Measurements from ENCODE around the gene PUM1.

Gene PUM1

GRCh38 chr1:30929135-30929889, 136.2 kb downstream of the PUM1 start:
- Histone ChIP-seq H3K4me2 (ENCODE audit: low read length) (no peak overlapping the region), H3K4me3 (ENCODE audit: low read length) (no peak overlapping the region), H3K36me3 (ENCODE audit: control insufficient read depth, low read length) (peaks cover 32% of the 10 kb centered on the region), H3F3A (ENCODE audit: control insufficient read depth, insufficient read depth) (peaks cover 32% of the 10 kb centered on the region), H4K20me1 (ENCODE audit: control insufficient read depth, insufficient read depth, low read depth, low read length) (no peaks in the 10 kb centered on the region), H3K27me3 (ENCODE audit: control insufficient read depth, low read length) (no peaks in the 10 kb centered on the region), H3K9me2 (replicated peaks; ENCODE audit: control insufficient read depth, low read length) (no peaks in the 10 kb centered on the region), H3K79me2 (ENCODE audit: control insufficient read depth, low read length) (no peaks in the 10 kb centered on the region), H3K27ac (ENCODE audit: low read depth, low read length) (no peak overlapping the region), H3K9me3 (ENCODE audit: control insufficient read depth, insufficient read depth, low read length) (no peaks in the 10 kb centered on the region), H3K4me1 (ENCODE audit: control insufficient read depth, low read length) (peaks cover 11% of the 10 kb centered on the region)
- TF ChIP-seq CTCF (IDR thresholded peaks at IDR 0.05; ENCODE audit: low read depth, low read length, poor library complexity, severe bottlenecking): peak; percentile 91
- no peak for TF ChIP-seq EZH2phosphoT487 (IDR thresholded peaks at IDR 0.05; ENCODE audit: borderline replicate concordance, low read length)

- Histone ChIP-seq H3K79me2 (ENCODE audit: control insufficient read depth, low read length) (no peaks in the 10 kb centered on the region), H4K20me1 (ENCODE audit: control insufficient read depth, insufficient read depth, low read depth, low read length) (no peaks in the 10 kb centered on the region), H3K4me2 (ENCODE audit: low read length) (no peak overlapping the region), H3K36me3 (ENCODE audit: control insufficient read depth, low read length) (peaks cover 27% of the 10 kb centered on the region), H3K27me3 (ENCODE audit: control insufficient read depth, low read length) (no peaks in the 10 kb centered on the region), H3K9me2 (replicated peaks; ENCODE audit: control insufficient read depth, low read length) (no peaks in the 10 kb centered on the region), H3F3A (ENCODE audit: control insufficient read depth, insufficient read depth) (peaks cover 32% of the 10 kb centered on the region), H3K4me3 (ENCODE audit: low read length) (no peak overlapping the region), H3K9me3 (ENCODE audit: control insufficient read depth, insufficient read depth, low read length) (no peaks in the 10 kb centered on the region), H3K4me1 (ENCODE audit: control insufficient read depth, low read length) (peaks cover 8% of the 10 kb centered on the region), H3K27ac (ENCODE audit: low read depth, low read length) (no peak overlapping the region)
- no peak for TF ChIP-seq CTCF (IDR thresholded peaks at IDR 0.05; ENCODE audit: low read depth, low read length, poor library complexity, severe bottlenecking)
- no peak for TF ChIP-seq EZH2phosphoT487 (IDR thresholded peaks at IDR 0.05; ENCODE audit: borderline replicate concordance, low read length)
Measured at GRCh38 chr1:30928789-30929134, 136.8 kb downstream of the PUM1 start.

- Histone ChIP-seq H3K79me2 (ENCODE audit: control insufficient read depth, low read length) (no peaks in the 10 kb centered on the region), H4K20me1 (ENCODE audit: control insufficient read depth, insufficient read depth, low read depth, low read length) (no peaks in the 10 kb centered on the region), H3K4me3 (ENCODE audit: low read length) (no peak overlapping the region), H3K9me2 (replicated peaks; ENCODE audit: control insufficient read depth, low read length) (no peaks in the 10 kb centered on the region), H3K4me1 (ENCODE audit: control insufficient read depth, low read length) (peaks cover 2% of the 10 kb centered on the region), H3K9me3 (ENCODE audit: control insufficient read depth, insufficient read depth, low read length) (no peaks in the 10 kb centered on the region), H3K36me3 (ENCODE audit: control insufficient read depth, low read length) (peaks cover 21% of the 10 kb centered on the region), H3K4me2 (ENCODE audit: low read length) (no peak overlapping the region), H3K27me3 (ENCODE audit: control insufficient read depth, low read length) (no peaks in the 10 kb centered on the region; the same call in 1 of the 2 replicates), H3K27ac (ENCODE audit: low read depth, low read length) (no peak overlapping the region), H3F3A (ENCODE audit: control insufficient read depth, insufficient read depth) (peaks cover 32% of the 10 kb centered on the region)
- TF ChIP-seq CTCF (IDR thresholded peaks at IDR 0.05; ENCODE audit: low read depth, low read length, poor library complexity, severe bottlenecking): no peak
- no peak for TF ChIP-seq EZH2phosphoT487 (IDR thresholded peaks at IDR 0.05; ENCODE audit: borderline replicate concordance, low read length)
Measured at GRCh38 chr1:30928171-30928570, 137.3 kb downstream of the PUM1 start.
